SKM-1 (cell line): ENCODE data around the gene TRIP13.
"Not testable (repeated sequence)": the region's sequence is repeated elsewhere in the genome, so short reads cannot be mapped to it uniquely, and the experiment has no call there.

ENCODE experiments used
- DNase-seq: peaks from one replicate; lab custom pipeline; 2025; ENCODE audit not compliant: unreplicated experiment; lab: John Stamatoyannopoulos, UW

Gene TRIP13

GRCh38 chr5:892394-893136 is at the start of gene TRIP13, which contains the start of gene BRD9:
TRIP13 (plus strand) TSS chr5:892884; CDS start chr5:892999, 115 bp downstream.
BRD9 (minus strand) TSS chr5:892801; CDS start chr5:892657, 144 bp downstream.
- DNase-seq: peak; percentile 39

- not testable (repeated sequence) for DNase-seq
Measured at GRCh38 chr5:843371-843770, 49.3 kb upstream of the TRIP13 start.

GRCh38 chr5:843926-844325 is 48.8 kb upstream of the TRIP13 start:
- not testable (repeated sequence) for DNase-seq

GRCh38 chr5:844426-844825 is 48.3 kb upstream of the TRIP13 start:
- not testable (repeated sequence) for DNase-seq

- not testable (repeated sequence) for DNase-seq
Measured at GRCh38 chr5:845031-845675, 47.5 kb upstream of the TRIP13 start.

GRCh38 chr5:845676-846601 is 46.7 kb upstream of the TRIP13 start:
- DNase-seq: not testable (repeated sequence)

GRCh38 chr5:846602-847091 is 46.0 kb upstream of the TRIP13 start:
- not testable (repeated sequence) for DNase-seq

- DNase-seq: not testable (repeated sequence)
Measured at GRCh38 chr5:847212-847611, 45.5 kb upstream of the TRIP13 start.

- DNase-seq: not testable (repeated sequence)
Measured at GRCh38 chr5:847736-848135, 44.9 kb upstream of the TRIP13 start.

- no peak for DNase-seq
Measured at GRCh38 chr5:848671-849111, 44.0 kb upstream of the TRIP13 start.

- DNase-seq: no peak
Measured at GRCh38 chr5:849651-850301, 42.9 kb upstream of the TRIP13 start.

GRCh38 chr5:850511-851006 is 42.1 kb upstream of the TRIP13 start, which contains the start of gene ZDHHC11:
ZDHHC11 (minus strand) TSS chr5:850986; CDS start chr5:850602, 384 bp downstream.
- DNase-seq: no peak

- DNase-seq: no peak
Measured at GRCh38 chr5:851076-851475, 41.6 kb upstream of the TRIP13 start.

GRCh38 chr5:851553-851952 is 41.1 kb upstream of the TRIP13 start:
- DNase-seq: no peak

- DNase-seq: no peak
Measured at GRCh38 chr5:852018-852417, 40.7 kb upstream of the TRIP13 start.

GRCh38 chr5:852431-853401 is 40.0 kb upstream of the TRIP13 start:
- DNase-seq: no peak

- not testable (repeated sequence) for DNase-seq
Measured at GRCh38 chr5:853416-854090, 39.1 kb upstream of the TRIP13 start.

- DNase-seq: no peak
Measured at GRCh38 chr5:854217-854616, 38.5 kb upstream of the TRIP13 start.
